NT2/D1 (cell line): ENCODE data around the gene MYO15B.

Experiments
- DNase-seq: peaks from one replicate; pipeline ENCODE4 v3.0.0-alpha.2; 2011; ENCODE audit warnings: low read depth, low spot score
- H3K27me3 ChIP-seq: 2 replicates; pipeline ENCODE4 v1.6.0; 2011; ENCODE audit warnings: mild to moderate bottlenecking; ENCODE audit not compliant: insufficient read length, insufficient read depth
- H3K36me3 ChIP-seq: 2 replicates; pipeline ENCODE4 v1.6.1; 2011; ENCODE audit warnings: mild to moderate bottlenecking, low read length, mixed read lengths; ENCODE audit not compliant: insufficient read depth, insufficient read length
- H3K4me1 ChIP-seq: 2 replicates; pipeline ENCODE4 v1.5.1; 2011; ENCODE audit not compliant: insufficient read depth, insufficient read length
- H3K4me3 ChIP-seq: 2 replicates; pipeline ENCODE4 v1.5.1; 2011; ENCODE audit warnings: low read depth; ENCODE audit not compliant: insufficient read length
- H3K9ac ChIP-seq: 2 replicates; pipeline ENCODE4 v1.6.0; 2011; ENCODE audit warnings: low read depth; ENCODE audit not compliant: insufficient read length
- H3K9me3 ChIP-seq: 2 replicates; pipeline ENCODE4 v1.5.1; 2011; ENCODE audit warnings: mild to moderate bottlenecking, low read length; ENCODE audit not compliant: insufficient read depth
- SUZ12 ChIP-seq: IDR thresholded peaks from 2 replicates; pipeline ENCODE4 v1.6.1; 2011; ENCODE audit not compliant: insufficient read length, insufficient read depth; ENCODE audit errors: extremely low read depth
- YY1 ChIP-seq: IDR thresholded peaks from 2 replicates; pipeline ENCODE4 v1.6.1; 2011; ENCODE audit not compliant: insufficient read length, insufficient read depth
- ZNF274 ChIP-seq: IDR thresholded peaks from 2 replicates; pipeline ENCODE4 v1.6.1; 2011; ENCODE audit warnings: mild to moderate bottlenecking, low read depth, low read length

Gene MYO15B

GRCh38 chr17:75563063-75563758 lies 24.4 kb upstream of the MYO15B start:
- no peak overlapping the region for H3K9ac ChIP-seq
- H3K36me3 ChIP-seq = peaks cover 53% of the 10 kb centered on the region
- no peak for DNase-seq
- H3K4me1 ChIP-seq = peaks cover 14% of the 10 kb centered on the region
- H3K4me3 ChIP-seq = no peak overlapping the region
- no peaks in the 10 kb centered on the region for H3K9me3 ChIP-seq
- no peaks in the 10 kb centered on the region for H3K27me3 ChIP-seq
- TF ChIP-seq ZNF274 (no peak), YY1 (no peak), SUZ12 (no peak)

GRCh38 chr17:75564195-75564594 lies 23.4 kb upstream of the MYO15B start:
- TF ChIP-seq SUZ12 = no peak
- TF ChIP-seq ZNF274 = no peak
- no peak for TF ChIP-seq YY1
- Histone ChIP-seq H3K27me3 (no peaks in the 10 kb centered on the region), H3K4me1 (peaks cover 12% of the 10 kb centered on the region), H3K36me3 (peaks cover 55% of the 10 kb centered on the region), H3K4me3 (no peak overlapping the region), H3K9me3 (no peaks in the 10 kb centered on the region), H3K9ac (no peak overlapping the region)
- DNase-seq = no peak

- no peak for DNase-seq
- H3K9me3 ChIP-seq = no peaks in the 10 kb centered on the region
- no peaks in the 10 kb centered on the region for H3K27me3 ChIP-seq
- no peak overlapping the region for H3K4me3 ChIP-seq
- H3K36me3 ChIP-seq = peaks cover 55% of the 10 kb centered on the region
- H3K9ac ChIP-seq = peak overlapping the region; percentile 26
- TF ChIP-seq ZNF274 (no peak), YY1 (no peak), SUZ12 (no peak)
- H3K4me1 ChIP-seq = peaks cover 12% of the 10 kb centered on the region
These were observed 22.5 kb upstream of the MYO15B start for GRCh38 chr17:75565066-75565465.

- Histone ChIP-seq H3K4me1 (peaks cover 12% of the 10 kb centered on the region), H3K4me3 (no peak overlapping the region), H3K9ac (no peak overlapping the region), H3K9me3 (no peaks in the 10 kb centered on the region), H3K27me3 (no peaks in the 10 kb centered on the region), H3K36me3 (peaks cover 60% of the 10 kb centered on the region)
- no peak for DNase-seq
- TF ChIP-seq YY1 (no peak), ZNF274 (no peak), SUZ12 (no peak)
These were observed 22.0 kb upstream of the MYO15B start for GRCh38 chr17:75565618-75566017.

- Histone ChIP-seq H3K4me1 (peaks cover 12% of the 10 kb centered on the region), H3K4me3 (no peak overlapping the region), H3K9me3 (no peaks in the 10 kb centered on the region), H3K36me3 (peaks cover 64% of the 10 kb centered on the region), H3K27me3 (no peaks in the 10 kb centered on the region), H3K9ac (no peak overlapping the region)
- TF ChIP-seq SUZ12 = no peak
- no peak for TF ChIP-seq YY1
- no peak for TF ChIP-seq ZNF274
- DNase-seq = no peak
These were observed 21.2 kb upstream of the MYO15B start for GRCh38 chr17:75566416-75566815.

GRCh38 chr17:75566834-75567233 lies 20.8 kb upstream of the MYO15B start:
- no peak for DNase-seq
- no peak overlapping the region for H3K4me3 ChIP-seq
- peaks cover 14% of the 10 kb centered on the region for H3K4me1 ChIP-seq
- no peaks in the 10 kb centered on the region for H3K9me3 ChIP-seq
- no peaks in the 10 kb centered on the region for H3K27me3 ChIP-seq
- TF ChIP-seq SUZ12 (no peak), YY1 (no peak), ZNF274 (no peak)
- peaks cover 68% of the 10 kb centered on the region for H3K36me3 ChIP-seq
- no peak overlapping the region for H3K9ac ChIP-seq

GRCh38 chr17:75568412-75569255 lies 19.0 kb upstream of the MYO15B start:
- Histone ChIP-seq H3K36me3 (peaks cover 64% of the 10 kb centered on the region), H3K9me3 (no peaks in the 10 kb centered on the region), H3K27me3 (no peaks in the 10 kb centered on the region), H3K9ac (no peak overlapping the region), H3K4me1 (peaks cover 14% of the 10 kb centered on the region), H3K4me3 (no peak overlapping the region)
- TF ChIP-seq SUZ12 (no peak), ZNF274 (no peak), YY1 (no peak)
- no peak for DNase-seq
